Measurements from ENCODE around the gene CLDN17.

The CLDN17 gene

DNA sequence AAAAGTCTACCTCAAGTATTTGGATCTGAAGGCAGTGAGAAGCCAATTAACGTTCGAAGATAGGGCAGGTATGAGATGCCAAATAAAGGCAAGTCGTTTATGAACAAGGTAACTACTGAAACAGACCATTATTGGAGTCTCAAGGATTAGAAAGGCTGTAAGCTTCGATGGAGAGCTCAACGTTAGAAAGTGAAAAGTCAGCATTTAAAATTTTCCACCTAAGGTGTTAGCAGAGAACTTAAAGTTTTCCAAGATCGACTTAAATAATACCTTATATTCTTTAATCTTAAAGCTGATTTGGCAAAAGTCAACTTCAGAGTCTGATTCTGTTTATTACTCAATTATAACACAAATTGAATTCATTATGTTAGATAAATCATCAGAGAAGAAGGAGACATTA, 28.1 kb downstream of the CLDN17 start:
- no peak for DNase-seq
- in situ Hi-C loops (cut with MboI; ENCODE audit: low pct_unique_long_range_greater_than_20kb, low sequenced_read_pairs): no loop called here

DNA sequence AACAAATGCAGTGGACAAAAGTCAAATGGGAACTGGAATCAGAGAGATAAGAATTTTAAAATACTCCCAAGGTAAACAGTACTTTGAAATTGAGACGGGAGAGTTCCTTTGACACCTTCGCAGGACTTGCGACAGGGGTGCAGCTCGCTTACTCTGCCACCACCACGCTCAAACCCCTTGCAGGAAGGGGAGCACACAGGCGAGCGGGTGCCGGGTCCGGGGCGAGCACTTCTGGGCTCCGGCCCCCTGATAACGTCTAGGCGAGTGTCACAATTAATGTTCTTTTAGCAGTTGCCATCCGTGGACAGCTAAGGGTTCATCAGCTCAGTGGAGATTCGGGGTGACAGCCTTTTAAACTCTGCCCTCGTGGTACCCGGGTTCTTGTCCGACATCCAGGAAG, 37.4 kb downstream of the CLDN17 start:
- in situ Hi-C loops (cut with MboI; ENCODE audit: low pct_unique_long_range_greater_than_20kb, low sequenced_read_pairs): no loop called here
- no peak for DNase-seq

DNA sequence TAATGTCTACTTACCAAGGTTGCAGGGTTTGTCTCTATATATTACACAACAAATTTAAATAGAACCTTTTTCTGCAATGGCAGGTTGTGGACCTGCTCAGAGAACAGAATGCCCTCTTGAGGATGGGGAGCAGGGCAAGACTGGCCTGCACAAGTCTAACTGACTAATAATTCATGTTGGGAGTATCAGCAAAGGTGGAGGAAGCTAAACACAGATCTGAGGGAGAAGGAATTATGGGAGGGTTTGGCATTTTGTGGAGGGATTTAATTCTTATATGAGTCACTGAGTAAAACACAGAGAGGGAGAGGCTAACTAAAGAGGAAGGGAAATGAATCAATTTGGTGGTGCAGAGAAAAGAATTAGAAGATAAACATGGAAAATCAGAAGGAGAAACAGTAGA, 40.0 kb downstream of the CLDN17 start:
- in situ Hi-C loops (cut with MboI; ENCODE audit: low pct_unique_long_range_greater_than_20kb, low sequenced_read_pairs): no loop called here
- no peak for DNase-seq

DNA sequence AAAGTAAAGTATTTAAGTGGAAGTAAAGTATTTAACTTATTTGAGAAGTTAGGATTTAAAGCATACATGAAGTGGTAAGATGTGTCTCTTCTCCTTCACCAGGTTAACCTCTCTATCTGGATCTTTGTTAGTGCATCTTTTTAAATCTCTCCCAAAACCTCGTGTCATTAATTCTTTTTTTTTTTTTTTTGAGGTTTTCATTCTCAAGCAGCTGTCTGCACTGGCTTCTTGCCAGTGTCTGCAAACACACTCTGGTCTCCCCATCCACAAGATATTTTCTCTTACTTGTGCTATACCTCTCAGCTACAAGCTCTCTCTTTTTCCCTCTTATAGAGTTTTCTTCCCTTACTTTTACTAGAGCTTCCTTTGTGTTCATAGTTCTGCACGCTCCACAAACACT, 49.0 kb downstream of the CLDN17 start:
- DNase-seq: no peak
- in situ Hi-C loops (cut with MboI; ENCODE audit: low pct_unique_long_range_greater_than_20kb, low sequenced_read_pairs): no loop called here

DNA sequence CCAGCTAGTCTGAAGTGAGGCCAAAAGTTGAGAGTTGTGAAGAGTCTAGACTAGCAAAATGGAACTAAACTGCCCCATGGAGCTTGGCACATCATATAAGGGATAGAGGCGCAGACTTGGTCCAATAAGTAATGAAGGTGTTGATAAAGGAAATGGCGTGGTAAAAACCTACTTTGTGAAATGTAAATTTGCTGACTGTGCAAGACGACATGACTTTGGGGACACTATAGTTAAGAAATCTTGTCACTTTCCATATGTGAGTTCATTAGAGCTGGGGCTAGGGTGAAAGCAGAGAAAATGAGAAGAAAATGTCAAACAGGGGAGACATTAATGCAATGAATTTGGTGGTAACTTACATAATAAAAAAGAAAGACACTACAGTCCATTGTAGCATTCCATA, 50.1 kb downstream of the CLDN17 start:
- no peak for DNase-seq
- in situ Hi-C loops (cut with MboI; ENCODE audit: low pct_unique_long_range_greater_than_20kb, low sequenced_read_pairs): no loop called here
